ENCODE results near the gene EFCAB6. TPM values are rescaled to one million over a fixed set of nuclear protein-coding genes. Genes with fewer than 3 reads are reported as not detected.

The EFCAB6 gene
- total and polyA plus RNA-seq, 2 of the 13 experiments (the other 11 are each of a cell fraction or from before 2014, with no cell fraction given): not detected

DNA sequence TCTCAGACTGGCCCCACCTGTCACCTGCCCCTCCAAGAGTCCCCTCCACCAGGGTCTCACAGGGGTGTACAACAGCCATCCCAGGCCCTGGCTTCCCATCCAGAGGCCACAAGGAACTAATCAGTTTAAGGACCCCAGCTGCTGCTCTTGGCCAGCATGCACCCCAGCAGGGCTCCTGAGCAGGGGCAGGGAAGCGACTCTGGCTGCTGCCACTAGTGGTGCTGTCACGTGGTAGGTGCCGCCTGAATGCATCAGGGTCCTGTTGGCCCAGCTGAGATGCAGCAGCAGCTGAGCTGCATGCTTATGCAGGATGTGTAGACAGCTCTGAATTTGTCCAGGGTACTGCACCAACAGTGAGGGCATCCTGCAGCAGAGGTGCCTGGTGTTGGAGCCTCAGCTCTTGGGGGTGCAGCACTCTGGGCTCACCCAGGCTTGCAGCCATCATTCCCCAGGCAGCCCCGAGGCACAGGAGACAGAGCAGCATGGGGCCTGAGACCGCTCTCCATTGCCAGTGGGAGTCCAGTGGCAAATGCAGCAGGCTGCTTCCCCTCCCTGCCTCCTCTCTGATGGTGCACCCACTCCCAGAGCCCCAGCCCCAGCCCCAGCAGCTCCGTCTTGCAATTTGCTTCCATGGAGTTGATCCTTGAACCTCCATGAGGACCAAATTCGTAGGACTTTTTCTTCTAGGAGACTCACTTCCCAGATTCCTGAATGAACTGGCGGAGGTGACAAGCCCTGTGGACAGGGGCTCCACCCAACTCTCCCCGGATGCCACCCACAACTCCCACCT lies 301.6 kb downstream of the EFCAB6 start:
- Histone ChIP-seq H3K4me1 (ENCODE audit: insufficient read depth, low read length) (no peaks in the 10 kb centered on the region), H3K27me3 (ENCODE audit: control insufficient read depth in 1 of 2, insufficient read depth in 2 of 2, low read length in 2 of 2) (peaks cover 0 to 1% of the 10 kb centered on the region in 2 experiments; a peak in 1 of 5 replicates), H3K79me2 (ENCODE audit: insufficient read depth, low read length) (no peaks in the 10 kb centered on the region), H4K20me1 (ENCODE audit: insufficient read depth, low read length) (no peaks in the 10 kb centered on the region), H2AFZ (ENCODE audit: low read length) (no peak overlapping the region), H3K4me2 (ENCODE audit: low read depth, low read length) (no peak overlapping the region), H3K9ac (ENCODE audit: insufficient read depth, low read depth, low read length) (no peak overlapping the region), H3K9me3 (ENCODE audit: low read length) (no peaks in the 10 kb centered on the region), H3K36me3 (replicated peaks in 1 of 2; ENCODE audit: control insufficient read depth in 1 of 2, insufficient read depth in 2 of 2, low read length in 2 of 2) (no peaks in the 10 kb centered on the region), H3K4me3 (replicated peaks in 1 of 3; ENCODE audit: insufficient read depth in 1 of 3, low read depth in 2 of 3, low read length in 3 of 3) (no peak overlapping the region), H3K27ac (ENCODE audit: extremely low read length, insufficient read depth, low read length) (no peak overlapping the region)
- no peak for ATAC-seq
- in situ Hi-C loops (cut with HindIII; ENCODE audit: extremely low pct_ligation_motif_present, low pct_unique_long_range_greater_than_20kb) (no loop called here), intact Hi-C loops (cut with micrococcal nuclease; ENCODE audit: unreplicated experiment) (no loop called here)
- TF ChIP-seq, protein P1, sequence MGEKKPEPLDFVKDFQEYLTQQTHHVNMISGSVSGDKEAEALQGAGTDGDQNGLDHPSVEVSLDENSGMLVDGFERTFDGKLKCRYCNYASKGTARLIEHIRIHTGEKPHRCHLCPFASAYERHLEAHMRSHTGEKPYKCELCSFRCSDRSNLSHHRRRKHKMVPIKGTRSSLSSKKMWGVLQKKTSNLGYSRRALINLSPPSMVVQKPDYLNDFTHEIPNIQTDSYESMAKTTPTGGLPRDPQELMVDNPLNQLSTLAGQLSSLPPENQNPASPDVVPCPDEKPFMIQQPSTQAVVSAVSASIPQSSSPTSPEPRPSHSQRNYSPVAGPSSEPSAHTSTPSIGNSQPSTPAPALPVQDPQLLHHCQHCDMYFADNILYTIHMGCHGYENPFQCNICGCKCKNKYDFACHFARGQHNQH (CRISPR knock-in tag; IDR thresholded peaks at IDR 0.05): no peak
- TF ChIP-seq, protein P2, sequence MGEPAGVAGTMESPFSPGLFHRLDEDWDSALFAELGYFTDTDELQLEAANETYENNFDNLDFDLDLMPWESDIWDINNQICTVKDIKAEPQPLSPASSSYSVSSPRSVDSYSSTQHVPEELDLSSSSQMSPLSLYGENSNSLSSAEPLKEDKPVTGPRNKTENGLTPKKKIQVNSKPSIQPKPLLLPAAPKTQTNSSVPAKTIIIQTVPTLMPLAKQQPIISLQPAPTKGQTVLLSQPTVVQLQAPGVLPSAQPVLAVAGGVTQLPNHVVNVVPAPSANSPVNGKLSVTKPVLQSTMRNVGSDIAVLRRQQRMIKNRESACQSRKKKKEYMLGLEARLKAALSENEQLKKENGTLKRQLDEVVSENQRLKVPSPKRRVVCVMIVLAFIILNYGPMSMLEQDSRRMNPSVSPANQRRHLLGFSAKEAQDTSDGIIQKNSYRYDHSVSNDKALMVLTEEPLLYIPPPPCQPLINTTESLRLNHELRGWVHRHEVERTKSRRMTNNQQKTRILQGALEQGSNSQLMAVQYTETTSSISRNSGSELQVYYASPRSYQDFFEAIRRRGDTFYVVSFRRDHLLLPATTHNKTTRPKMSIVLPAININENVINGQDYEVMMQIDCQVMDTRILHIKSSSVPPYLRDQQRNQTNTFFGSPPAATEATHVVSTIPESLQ (CRISPR knock-in tag; conservative IDR thresholded peaks at IDR 0.05): no peak
- TF ChIP-seq THYN1 (CRISPR knock-in tag; IDR thresholded peaks at IDR 0.05; ENCODE audit: borderline replicate concordance, low read depth) (no peak), ZNF207 (IDR thresholded peaks at IDR 0.05; ENCODE audit: borderline replicate concordance) (no peak), GABPB1 (CRISPR knock-in tag; IDR thresholded peaks at IDR 0.05) (no peak), ZNF598 (CRISPR knock-in tag; IDR thresholded peaks at IDR 0.05; ENCODE audit: borderline replicate concordance) (no peak), NCOR1 (IDR thresholded peaks at IDR 0.05; ENCODE audit: borderline replicate concordance, low read length) (no peak), TCF12 (IDR thresholded peaks at IDR 0.05) (no peak), TCF12 (CRISPR knock-in tag; IDR thresholded peaks at IDR 0.05) (no peak), DR1 (CRISPR knock-in tag; IDR thresholded peaks at IDR 0.05) (no peak)
- TF ChIP-seq, protein P3, sequence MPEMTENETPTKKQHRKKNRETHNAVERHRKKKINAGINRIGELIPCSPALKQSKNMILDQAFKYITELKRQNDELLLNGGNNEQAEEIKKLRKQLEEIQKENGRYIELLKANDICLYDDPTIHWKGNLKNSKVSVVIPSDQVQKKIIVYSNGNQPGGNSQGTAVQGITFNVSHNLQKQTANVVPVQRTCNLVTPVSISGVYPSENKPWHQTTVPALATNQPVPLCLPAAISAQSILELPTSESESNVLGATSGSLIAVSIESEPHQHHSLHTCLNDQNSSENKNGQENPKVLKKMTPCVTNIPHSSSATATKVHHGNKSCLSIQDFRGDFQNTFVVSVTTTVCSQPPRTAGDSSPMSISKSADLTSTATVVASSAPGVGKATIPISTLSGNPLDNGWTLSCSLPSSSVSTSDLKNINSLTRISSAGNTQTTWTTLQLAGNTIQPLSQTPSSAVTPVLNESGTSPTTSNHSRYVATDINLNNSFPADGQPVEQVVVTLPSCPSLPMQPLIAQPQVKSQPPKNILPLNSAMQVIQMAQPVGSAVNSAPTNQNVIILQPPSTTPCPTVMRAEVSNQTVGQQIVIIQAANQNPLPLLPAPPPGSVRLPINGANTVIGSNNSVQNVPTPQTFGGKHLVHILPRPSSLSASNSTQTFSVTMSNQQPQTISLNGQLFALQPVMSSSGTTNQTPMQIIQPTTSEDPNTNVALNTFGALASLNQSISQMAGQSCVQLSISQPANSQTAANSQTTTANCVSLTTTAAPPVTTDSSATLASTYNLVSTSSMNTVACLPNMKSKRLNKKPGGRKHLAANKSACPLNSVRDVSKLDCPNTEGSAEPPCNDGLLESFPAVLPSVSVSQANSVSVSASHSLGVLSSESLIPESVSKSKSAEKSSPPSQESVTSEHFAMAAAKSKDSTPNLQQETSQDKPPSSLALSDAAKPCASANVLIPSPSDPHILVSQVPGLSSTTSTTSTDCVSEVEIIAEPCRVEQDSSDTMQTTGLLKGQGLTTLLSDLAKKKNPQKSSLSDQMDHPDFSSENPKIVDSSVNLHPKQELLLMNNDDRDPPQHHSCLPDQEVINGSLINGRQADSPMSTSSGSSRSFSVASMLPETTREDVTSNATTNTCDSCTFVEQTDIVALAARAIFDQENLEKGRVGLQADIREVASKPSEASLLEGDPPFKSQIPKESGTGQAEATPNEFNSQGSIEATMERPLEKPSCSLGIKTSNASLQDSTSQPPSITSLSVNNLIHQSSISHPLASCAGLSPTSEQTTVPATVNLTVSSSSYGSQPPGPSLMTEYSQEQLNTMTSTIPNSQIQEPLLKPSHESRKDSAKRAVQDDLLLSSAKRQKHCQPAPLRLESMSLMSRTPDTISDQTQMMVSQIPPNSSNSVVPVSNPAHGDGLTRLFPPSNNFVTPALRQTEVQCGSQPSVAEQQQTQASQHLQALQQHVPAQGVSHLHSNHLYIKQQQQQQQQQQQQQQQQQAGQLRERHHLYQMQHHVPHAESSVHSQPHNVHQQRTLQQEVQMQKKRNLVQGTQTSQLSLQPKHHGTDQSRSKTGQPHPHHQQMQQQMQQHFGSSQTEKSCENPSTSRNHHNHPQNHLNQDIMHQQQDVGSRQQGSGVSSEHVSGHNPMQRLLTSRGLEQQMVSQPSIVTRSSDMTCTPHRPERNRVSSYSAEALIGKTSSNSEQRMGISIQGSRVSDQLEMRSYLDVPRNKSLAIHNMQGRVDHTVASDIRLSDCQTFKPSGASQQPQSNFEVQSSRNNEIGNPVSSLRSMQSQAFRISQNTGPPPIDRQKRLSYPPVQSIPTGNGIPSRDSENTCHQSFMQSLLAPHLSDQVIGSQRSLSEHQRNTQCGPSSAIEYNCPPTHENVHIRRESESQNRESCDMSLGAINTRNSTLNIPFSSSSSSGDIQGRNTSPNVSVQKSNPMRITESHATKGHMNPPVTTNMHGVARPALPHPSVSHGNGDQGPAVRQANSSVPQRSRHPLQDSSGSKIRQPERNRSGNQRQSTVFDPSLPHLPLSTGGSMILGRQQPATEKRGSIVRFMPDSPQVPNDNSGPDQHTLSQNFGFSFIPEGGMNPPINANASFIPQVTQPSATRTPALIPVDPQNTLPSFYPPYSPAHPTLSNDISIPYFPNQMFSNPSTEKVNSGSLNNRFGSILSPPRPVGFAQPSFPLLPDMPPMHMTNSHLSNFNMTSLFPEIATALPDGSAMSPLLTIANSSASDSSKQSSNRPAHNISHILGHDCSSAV (CRISPR knock-in tag; IDR thresholded peaks at IDR 0.05; ENCODE audit: borderline replicate concordance): no peak
- 0% methylated on average over 3 of the region's 9 CpGs for WGBS (ENCODE audit: low lambda C conversion rate)
- no peak for DNase-seq (ENCODE audit: low spot score)
- FAIRE-seq: no peak
- BruUV-seq (replicated peaks): no TSS peak
- POLR2A ChIA-PET: no interaction called here
- CTCF ChIA-PET (ENCODE audit: low intra/inter-chr PET ratio, low total read pairs): no interaction called here

Data from HepG2 (cell line).